T1000 (cell line): ENCODE data around the gene NKG7.

Source experiments
- DNase-seq: peaks from one replicate; lab custom pipeline; 2025; ENCODE audit warnings: mixed read lengths; lab: John Stamatoyannopoulos, UW

The NKG7 gene

DNA sequence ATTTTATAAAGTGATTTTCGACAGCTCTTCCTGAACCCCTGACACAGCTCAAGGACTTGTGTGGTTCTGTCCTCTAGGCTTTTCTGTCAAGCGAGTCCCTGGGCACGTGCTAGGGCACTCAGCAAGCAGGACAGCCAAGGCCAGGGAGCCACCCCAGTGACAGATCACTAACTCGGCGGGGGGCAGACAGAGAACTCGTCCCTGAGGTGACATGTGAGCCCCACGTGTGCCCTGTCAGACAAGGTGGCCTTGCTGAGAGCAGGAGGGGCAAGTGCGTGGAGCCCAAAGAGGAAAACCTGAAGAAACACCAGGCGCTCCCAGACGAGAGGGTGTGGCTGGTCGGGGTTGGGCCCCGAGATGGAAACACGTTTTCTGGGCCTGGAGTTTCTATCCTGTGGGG, 11.2 kb downstream of the NKG7 start:
- DNase-seq: no peak

DNA sequence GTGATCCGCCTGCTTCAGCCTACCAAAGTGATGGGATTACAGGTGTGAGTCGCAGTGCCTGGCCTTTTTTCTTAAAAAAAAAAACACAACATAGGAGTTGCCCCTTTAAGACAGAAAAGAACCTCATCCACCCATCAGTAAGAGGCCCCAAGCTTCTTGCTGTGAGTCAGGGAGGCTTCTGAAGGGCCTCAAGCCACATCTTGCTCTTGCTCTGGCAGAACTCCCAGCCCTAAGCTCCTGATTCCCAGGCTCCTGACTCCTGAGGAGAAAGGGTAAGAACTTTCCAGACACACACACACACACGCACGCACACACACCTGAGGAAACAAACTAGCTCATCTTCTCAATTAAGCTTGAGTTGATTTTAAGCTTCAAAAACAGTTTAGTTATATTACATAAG, 13.2 kb downstream of the NKG7 start:
- DNase-seq: no peak

DNA sequence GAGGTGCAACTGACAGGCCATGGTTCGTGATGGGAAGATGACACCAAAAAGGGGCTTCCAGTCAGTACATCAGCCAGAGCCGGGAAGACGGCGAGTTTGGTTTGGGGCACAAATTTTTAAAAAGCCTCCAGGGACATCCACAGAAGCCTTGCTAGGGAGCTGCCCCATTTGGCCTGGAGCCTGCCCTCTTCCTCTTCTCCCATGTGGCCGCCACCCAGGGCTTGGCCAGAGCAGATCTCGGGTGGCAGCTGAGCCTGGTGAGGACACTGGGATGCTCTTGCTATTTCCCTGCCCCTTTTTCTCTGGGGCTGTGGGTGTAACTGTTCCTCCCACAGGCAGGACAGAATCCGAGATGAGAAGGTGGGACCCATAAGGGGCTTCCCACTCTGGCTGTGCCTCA, 14.5 kb downstream of the NKG7 start:
- no peak for DNase-seq

DNA sequence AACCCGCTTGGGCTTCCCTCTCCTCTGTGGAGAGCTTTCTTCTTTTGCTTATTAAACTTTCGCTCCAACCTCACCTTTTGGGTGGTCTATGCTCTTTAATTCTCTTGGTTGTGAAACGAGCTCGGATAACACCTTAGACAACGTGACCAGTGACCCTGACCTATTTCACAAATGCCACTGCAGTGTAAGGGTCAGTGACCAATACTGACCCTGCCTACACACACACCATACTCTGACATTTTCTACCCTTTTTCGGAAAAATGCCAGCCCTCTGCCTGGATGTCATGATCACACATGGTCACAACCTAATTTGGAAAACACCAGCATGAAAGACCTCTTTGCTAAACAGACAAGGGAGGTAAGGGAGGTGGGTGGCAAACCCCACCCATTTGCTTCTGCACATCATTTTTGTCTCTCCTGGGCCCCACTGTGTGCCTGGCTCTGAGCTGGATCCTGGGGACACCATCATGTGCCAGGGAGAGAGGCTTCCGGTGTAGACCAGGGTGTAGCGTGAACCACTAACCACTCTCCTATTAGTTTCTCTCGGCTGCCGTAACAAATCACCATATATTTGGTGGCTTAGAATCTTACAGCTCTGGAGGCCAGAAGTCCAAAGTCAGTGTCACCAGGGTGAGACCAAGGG, 16.2 kb downstream of the NKG7 start:
- DNase-seq: no peak

DNA sequence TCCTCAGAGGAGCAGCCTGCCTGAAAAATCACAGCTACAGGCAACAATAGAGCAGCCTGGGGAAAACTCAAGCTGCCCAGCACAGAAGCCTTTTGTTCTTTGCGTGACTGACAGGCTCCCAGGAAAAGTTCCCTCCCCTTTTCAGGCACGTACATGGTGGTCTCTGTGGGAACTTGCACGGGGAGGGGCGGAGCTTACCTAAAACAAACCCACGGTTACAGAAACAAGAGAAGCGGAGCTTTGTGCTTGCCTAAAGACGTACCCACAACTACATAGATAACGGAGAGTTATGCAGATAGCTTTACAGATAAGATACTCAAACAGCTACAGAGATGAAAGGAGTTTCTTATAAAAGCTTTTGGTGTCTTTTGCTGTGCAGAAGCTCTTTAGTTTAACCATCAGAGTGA, 17.7 kb downstream of the NKG7 start:
- no peak for DNase-seq

DNA sequence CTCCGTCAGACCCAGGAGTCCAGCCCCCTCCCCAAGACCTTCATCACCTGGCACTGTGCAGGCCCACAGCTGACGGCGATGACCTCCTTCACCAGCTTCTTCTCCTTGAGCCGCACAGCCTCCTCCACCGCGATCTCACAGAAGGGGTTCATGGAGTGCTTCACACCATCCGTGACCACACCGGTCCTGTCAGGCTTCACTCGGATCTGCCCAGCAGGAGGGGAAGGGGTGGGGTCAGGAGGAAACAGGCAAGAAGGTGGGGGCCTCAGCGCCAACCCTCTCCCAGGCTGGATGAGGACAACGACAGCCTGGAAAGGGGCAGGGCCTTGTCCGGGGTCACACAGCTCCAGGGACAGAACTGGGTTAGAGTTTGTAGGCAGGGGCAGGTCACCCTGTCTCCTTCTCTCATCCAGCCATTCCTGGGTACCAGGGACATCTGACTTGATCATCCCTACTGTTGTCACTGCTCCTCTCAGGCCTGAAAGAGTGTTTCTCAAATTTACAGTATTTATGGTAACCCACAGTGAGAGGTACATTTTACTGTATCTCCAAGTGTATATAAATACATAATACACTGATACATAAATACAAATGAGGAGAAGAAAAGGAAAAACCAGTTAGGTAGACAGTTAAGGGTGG, 18.2 kb downstream of the NKG7 start:
- DNase-seq: no peak

DNA sequence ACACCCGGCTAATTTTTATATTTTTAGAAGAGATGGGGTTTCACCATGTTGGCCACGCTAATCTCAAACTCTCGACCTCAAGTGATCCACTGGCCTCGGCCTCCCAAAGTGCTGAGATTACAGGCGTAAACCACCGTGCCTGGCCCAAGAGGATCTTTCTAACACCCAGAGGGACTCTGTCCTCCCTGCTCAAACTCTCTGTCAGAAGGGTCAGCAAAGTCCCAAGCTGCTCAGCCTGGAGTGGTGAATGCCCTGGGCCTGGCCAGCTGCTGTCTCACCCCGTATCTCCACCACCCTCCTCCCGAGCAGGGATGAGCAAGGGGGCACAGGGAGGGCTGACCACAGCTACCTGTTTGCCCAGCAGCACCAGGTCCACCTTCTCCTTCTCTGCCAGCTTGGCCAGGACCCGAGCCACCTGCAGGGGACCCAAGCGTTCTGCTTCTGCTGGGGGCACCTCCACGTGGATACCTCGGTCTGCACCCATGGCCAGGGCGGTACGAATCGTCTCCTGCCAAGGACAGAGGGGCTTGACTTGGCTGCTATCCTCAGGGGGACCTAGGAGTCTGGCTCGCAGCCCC, 19.6 kb downstream of the NKG7 start:
- DNase-seq: no peak

DNA sequence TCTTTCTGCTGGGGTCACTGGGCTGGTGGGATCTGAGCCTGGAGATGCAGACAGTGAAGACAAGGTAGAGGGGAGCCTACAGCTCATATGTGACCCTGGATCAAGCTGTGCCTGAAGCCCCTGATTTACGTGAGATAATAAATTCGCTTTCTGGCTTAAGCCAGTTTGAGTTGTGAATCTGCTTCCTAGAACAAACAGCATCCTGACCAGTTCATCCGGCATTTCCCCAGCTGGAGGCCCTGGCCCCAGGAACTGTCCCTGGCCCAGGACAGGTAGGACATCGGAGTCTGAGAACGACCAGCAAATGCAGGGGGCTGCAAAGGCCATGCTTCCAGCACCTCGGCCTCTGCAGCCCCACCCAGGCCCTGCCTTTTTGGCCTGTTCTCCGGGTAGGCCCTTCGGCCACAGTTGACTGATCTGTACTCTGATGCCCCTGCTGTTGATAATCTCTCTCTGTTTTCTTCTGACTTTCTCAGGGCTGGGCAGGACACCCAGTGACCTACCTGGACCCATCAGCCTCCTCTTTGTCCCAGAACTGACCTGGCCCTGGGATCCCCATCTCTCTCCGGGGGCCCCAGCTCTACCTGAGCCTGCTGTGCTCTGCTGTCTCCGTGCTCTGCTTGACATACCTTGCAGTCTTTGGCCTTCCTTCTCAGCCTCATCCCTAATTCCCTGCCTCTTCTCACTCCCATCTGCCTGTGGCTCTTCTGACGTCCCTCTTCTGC, 21.0 kb downstream of the NKG7 start:
- DNase-seq: no peak

DNA sequence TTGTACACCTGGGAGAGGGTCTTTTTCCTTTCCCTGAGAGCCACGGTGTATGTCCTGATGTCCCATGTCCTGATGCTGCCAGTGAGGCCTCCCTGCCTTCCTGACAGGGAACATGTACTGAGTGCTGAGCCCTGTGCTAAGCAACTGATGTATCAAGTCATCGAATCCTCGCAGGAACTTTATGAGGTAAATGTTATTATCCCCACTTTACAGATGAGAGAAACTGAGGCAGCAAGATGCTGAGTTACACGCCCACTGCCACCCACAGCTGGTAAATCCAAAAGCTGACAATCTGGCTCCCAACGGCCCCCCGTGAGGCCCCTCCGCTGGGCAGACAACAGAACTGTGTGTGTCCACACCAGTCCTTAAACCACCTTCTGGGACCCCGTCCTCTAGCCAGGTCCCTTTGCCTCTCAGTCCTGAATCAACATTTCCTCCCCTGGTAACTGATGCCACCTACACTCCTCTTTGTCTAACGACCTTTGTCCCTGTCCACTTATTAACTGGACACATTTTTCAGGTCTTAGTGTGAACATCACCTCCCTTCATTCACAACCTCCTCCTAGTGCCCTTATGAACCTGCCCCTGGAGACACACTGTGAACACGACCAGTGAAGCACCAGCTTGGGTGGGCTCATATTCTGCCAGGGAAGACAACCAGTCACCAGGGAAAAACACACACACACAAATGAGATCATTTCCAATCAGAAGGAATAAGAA, 25.1 kb downstream of the NKG7 start:
- no peak for DNase-seq

DNA sequence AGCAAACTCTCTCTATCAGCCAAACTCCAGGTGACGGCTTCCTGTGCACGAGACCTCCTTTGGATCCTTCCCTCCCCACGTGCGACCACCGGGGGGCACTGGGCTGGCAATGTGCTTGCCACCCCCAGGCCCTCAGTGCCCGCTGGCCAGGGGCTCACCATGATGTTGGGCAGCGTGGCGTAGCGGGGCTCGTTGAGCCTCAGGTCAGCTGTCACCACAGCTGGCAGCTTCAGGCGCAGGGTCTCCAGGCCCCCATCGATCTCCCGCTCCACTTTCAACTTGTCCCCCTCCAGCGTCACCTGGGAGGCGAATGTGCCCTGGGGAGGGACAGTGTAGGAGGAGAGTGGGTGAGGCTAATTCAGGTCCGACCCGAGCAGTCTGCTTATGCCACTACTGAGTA, 25.7 kb downstream of the NKG7 start:
- DNase-seq: no peak

DNA sequence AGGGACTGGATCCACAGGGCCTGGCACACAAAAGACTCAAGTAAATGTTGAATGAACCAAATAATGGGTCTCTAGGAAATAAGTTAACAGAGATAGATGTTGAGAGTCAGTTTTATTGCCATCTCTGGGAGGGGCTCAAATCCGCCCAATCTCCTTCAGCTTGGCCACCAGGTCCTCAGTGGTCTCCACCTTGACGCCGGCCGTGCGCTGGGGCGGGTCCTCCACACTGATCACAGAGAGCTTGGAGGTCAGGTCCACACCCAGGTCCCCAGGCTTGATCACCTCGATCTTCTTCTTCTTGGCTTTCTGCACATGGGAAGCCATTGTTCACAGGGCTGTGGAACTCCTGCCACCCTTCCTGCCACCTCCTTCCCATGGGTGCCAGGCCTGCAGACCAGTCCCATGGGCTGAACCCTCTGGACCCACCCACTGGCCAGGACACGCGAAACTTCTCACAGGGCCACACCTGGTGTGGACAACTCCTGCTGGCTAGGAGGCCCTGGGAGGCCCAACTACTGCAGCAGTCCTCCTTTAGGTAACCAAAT, 27.3 kb downstream of the NKG7 start:
- no peak for DNase-seq

DNA sequence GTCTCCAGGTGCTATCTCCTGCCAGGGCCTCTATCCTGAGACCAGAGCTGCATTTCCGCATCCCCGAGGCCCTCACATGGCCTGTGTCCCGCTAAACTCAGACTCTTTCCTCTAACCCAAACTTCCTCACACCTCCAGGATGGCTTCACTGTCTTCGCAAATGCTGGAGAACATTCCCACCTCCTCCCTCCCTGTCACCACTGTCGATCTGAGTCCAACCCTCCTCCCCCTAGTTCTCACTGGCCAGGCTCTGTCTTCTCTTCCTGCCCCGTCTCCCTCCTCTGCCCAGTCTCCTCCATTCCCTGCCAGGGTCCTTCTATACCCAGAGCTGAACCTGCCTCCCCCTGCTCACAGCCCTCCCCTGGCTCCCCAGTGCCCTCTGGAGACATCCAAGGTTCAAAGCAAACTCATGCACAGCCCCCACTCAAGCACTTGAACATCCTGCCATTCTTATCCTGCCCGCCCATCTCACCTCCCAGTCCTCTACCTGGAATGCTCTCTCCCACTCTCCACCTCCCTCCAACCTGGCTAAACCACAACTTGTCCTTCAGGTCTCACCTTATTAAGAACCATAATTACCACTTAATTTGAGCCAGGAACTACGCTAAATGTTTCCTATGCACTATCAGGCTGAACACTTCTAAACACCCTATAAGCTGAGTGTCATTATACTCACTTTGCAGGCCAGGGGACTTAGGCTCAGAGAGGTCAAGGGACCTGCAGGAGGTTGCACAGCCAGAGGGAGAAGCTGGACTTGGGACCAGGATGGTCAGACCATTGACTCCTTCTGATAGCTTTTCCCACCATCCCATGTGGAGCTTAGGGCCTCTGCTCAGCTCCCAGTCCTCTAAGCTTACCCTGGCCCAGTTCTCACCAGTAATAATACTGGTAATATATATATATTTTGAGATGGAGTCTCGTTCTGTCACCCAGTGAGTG, 29.6 kb downstream of the NKG7 start:
- DNase-seq: no peak

DNA sequence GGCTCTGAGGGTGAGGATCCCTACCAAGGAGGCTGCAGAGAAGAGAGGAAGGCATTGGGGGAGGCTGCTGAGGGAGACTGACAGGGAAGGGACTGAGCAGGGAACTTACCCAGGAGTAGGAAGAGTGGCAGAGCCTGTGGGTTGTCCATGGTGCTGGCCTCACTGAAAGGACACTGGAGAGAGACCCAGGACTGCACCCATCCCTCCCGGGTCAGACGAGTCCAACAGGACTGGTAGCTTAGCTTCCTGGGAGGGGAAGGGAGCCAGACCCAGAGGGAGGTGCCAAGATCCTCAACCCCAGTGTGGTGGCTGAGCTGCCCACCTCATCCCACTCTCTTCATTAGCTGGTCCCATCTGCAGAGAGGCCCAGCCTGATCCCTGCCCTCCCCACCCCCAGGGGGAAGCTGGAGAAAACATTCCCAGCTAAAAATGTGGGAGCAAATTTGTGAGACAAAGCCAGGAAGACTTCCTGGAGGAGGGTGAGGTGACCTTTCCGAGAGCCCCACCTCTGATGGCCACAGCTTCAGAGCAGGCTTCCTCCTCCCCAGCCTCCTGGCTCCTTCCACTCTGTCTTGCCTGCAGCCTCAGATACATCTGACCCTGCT, 30.4 kb downstream of the NKG7 start, which contains the start of gene VSIG10L:
TSS of gene VSIG10L (minus strand) at position 164 of the 605 bp plus-strand sequence. CDS start at position 149, 15 bp downstream.
- DNase-seq: no peak

DNA sequence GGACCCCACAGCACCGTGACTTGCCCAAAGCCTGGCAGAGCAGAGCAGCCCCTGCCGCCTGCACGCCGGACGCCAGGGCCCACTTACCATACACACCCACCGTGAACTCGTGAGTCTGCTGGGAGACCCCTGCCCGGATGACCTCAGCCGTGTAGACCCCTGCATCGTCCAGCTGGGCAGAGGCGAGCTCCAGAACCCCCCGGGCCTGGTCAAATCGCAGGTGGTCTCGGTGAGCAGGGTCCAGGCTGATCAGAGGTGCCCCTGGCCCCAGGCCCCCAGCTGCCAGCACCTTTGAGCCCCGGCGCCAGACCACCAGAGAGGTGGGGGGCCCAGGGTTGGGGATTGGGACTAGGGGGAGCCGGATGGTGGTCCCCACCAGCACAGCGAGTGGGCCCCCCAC, 31.4 kb downstream of the NKG7 start:
- no peak for DNase-seq

DNA sequence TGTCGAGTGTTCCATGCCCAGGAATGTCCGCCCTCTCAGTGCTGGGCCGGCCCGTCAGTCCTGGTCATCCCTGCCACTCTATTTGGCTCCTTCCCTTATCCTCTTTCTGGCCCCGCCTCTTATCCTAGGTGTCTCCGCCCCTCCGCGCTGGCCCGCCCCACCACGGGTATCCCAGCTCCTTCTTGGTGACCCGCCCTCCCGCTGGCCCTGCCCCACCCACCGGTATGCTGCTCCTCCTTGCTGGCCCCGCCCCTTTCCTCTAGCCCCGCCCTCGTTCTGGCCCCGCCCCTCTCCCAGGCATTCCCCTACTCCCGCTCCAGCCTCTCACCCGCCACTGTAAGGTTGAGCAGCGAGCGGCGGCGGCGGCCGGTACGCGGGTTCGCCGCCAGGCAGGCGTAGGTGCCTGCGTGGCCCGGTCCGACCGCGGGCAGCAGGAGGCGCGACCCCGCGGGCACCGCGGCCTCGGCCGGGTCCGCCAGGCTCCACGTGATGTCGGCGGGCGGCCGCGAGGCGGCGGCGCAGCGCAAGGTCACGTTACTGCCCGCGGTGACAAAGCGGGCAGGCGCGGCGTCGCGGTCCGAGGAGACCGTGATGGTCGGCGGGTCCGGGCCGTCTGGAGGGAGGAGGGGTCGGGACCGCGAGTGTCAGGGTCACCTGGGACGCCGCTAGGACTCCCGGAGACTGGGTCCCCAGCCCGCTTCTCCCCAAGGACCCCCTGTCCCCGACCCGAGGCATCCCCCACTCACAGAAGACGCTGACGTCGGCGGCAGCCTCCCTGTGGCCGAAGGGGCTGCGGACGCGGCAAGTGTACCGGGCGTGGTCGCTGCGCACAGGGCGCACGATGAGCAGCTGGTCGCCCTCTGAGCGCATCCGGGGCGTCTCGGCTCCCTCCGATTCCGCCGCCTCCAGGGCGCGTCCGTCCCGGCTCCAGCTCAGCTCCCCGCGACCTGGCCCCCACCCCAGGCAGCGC, 32.5 kb downstream of the NKG7 start:
- DNase-seq: peak; percentile 96

DNA sequence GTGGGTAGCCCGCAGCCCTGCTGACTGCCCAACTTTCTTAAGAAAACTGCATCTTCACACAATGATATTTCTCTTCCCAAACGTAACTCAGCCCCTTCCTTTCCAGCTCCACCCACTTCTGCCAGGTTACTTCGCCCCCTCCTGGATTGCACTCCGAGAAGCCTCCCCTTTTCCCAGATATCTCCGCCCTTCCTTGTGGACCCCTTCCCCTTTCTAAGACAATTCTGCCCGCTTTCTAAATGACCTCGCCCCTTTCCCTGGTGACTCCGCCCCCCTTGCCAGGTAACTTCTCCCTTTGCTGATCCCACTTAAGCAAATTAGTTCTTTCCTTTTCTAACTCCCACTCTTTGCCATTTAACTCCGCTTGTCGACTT, 33.2 kb downstream of the NKG7 start:
- no peak for DNase-seq

DNA sequence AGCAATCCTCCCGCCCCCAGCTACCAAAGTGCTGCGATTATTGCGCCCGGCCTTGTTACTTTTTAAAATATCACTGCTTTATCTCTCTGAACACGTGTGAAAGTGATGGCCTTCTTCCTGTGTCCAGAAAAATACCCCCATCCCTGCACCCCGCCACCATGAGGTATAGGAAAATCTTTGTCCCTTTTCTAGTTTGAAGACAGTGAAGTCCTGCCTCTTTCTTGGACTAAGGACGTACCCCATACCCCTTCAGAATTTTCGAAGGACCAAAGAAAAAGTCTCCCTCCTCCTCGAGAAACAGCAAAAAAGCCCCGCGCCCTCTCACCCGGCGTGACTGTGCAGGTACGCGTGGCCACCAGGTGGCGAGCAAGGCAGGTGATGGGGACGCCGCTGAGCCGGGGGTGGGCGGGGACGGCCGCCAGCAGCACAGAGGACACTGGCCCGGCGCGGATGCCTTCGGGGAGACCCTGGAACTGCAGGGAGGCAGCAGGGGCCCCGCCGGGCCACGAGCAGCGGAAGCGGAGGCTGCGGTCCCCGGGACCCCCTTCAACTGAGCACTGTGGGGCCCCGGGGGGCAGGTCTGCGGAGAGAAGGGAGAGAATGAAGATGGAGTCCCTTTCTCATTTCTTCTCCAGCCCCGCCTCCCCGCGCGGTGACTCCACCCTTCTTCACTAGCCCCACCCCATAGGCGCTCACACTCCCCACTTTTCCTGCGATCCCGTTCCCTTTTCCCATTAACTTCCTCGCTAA, 33.7 kb downstream of the NKG7 start:
- peak; percentile 81 for DNase-seq

DNA sequence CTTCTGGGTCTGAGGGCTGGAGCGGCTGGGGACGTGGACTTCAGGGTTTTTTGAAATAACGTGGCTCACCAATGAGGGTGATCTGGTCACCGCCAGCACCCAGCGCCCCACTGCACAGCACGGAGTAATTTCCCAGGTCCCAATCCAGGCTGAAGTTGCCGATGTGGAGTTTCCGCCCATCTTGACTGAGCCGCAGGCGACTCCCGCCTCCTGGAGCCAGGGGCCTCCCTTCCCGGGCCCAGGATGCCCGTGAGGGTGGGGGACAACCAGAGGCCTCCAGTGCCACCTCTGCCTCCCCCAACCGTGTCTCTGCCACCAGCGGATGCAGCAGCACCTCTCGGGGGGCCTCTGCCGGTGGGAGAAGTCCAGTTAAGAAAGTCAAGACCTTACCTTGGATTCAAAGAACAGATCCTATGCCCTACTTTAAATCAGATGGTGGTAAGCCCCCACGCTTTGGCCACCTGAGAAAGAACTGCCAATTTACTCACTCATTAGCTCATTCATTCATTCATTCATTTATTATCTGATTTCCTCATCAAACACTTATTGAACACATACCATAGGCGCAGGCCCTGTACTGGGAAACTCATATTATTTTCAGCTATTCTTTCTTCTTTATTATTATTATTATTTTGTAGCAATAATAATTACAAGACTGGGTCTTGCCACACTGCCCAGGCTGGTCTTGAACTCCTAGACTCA, 34.4 kb downstream of the NKG7 start:
- DNase-seq: no peak
